ENCODE results near the gene HORMAD1.
"Not testable (repeated sequence)": the region's sequence is repeated elsewhere in the genome, so short reads cannot be mapped to it uniquely, and the experiment has no call there.

The HORMAD1 gene

GRCh38 chr1:150696995-150697927, 23.4 kb downstream of the HORMAD1 start, which contains the start of gene GOLPH3L:
TSS of gene GOLPH3L (minus strand) at chr1:150697154. CDS start at chr1:150694838, 2,316 bp downstream.
- peak; percentile 96 for DNase-seq

GRCh38 chr1:150696590-150696989, 24.1 kb downstream of the HORMAD1 start:
- no peak for DNase-seq

- DNase-seq, result no peak
Measured at GRCh38 chr1:150696162-150696561, 24.5 kb downstream of the HORMAD1 start.

GRCh38 chr1:150695561-150695960, 25.1 kb downstream of the HORMAD1 start:
- DNase-seq, result no peak

- no peak for DNase-seq
Measured at GRCh38 chr1:150692720-150693119, 28.0 kb downstream of the HORMAD1 start.

GRCh38 chr1:150688763-150689162, 31.9 kb downstream of the HORMAD1 start:
- no peak for DNase-seq

- DNase-seq, result no peak
Measured at GRCh38 chr1:150686275-150686674, 34.4 kb downstream of the HORMAD1 start.

GRCh38 chr1:150683914-150684313, 36.8 kb downstream of the HORMAD1 start:
- no peak for DNase-seq

GRCh38 chr1:150678988-150679387, 41.7 kb downstream of the HORMAD1 start:
- no peak for DNase-seq

GRCh38 chr1:150674881-150675280, 45.8 kb downstream of the HORMAD1 start:
- DNase-seq, result no peak

- DNase-seq, result no peak
Measured at GRCh38 chr1:150663321-150663720, 57.4 kb downstream of the HORMAD1 start.

GRCh38 chr1:150662811-150663210, 57.9 kb downstream of the HORMAD1 start:
- no peak for DNase-seq

- no peak for DNase-seq
Measured at GRCh38 chr1:150661156-150661555, 59.5 kb downstream of the HORMAD1 start.

- DNase-seq, result no peak
Measured at GRCh38 chr1:150660584-150660983, 60.1 kb downstream of the HORMAD1 start.

- DNase-seq, result not testable (repeated sequence)
Measured at GRCh38 chr1:150657064-150657463, 63.6 kb downstream of the HORMAD1 start.

GRCh38 chr1:150654635-150655034, 66.1 kb downstream of the HORMAD1 start:
- not testable (repeated sequence) for DNase-seq

GRCh38 chr1:150650193-150650592, 70.5 kb downstream of the HORMAD1 start:
- no peak for DNase-seq

GRCh38 chr1:150649441-150650075, 71.1 kb downstream of the HORMAD1 start:
- DNase-seq, result no peak

All from NCI-H1436 (cell line).